ENCODE measurements around the gene ENGASE. TPM values are rescaled to one million over a fixed set of nuclear protein-coding genes. Genes with fewer than 3 reads are reported as not detected.
"Not testable (repeated sequence)": the region's sequence is repeated elsewhere in the genome, so short reads cannot be mapped to it uniquely, and the experiment has no call there.

ENGASE gene
- total and polyA plus RNA-seq, 2 donors from 2014 or later, result 14.3 to 49.3 TPM

- no peaks in the 10 kb centered on the region for H3K36me3 ChIP-seq (ENCODE audit: control insufficient read depth in 2 of 3, insufficient read depth in 3 of 3, low read length in 3 of 3)
- DNase-seq (no peak), FAIRE-seq (no peak)
- TF ChIP-seq CTCF (IDR thresholded peaks at IDR 0.05; ENCODE audit: borderline replicate concordance, extremely low read depth, insufficient read depth), result no peak
- intact Hi-C loops (cut with DNase I), result no loop called here
- no peak overlapping the region for H3K4me3 ChIP-seq (ENCODE audit: low read length in 3 of 3)
- no peak overlapping the region for H3K27ac ChIP-seq (ENCODE audit: low read depth in 2 of 2, low read length in 2 of 2)
- H3K9ac ChIP-seq (ENCODE audit: low read length in 3 of 3), result no peak overlapping the region
- H3K27me3 ChIP-seq (ENCODE audit: control insufficient read depth, insufficient read depth, low read length), result no peaks in the 10 kb centered on the region
- no peaks in the 10 kb centered on the region for H3K9me3 ChIP-seq (ENCODE audit: control insufficient read depth in 2 of 3, insufficient read depth in 1 of 3, low read length in 3 of 3)
- H3K4me1 ChIP-seq (ENCODE audit: control insufficient read depth in 2 of 3, insufficient read depth in 2 of 3, low read depth in 1 of 3, low read length in 3 of 3), result peaks cover 0 to 7% (median 0%) of the 10 kb centered on the region in 3 donors
Measured at GRCh38 chr17:79073016-79073705, 1.5 kb upstream of the ENGASE start.

GRCh38 chr17:79073706-79074088 is 927 bp upstream of the ENGASE start:
- no peak overlapping the region for H3K4me3 ChIP-seq (ENCODE audit: low read length in 3 of 3)
- no peak overlapping the region for H3K9ac ChIP-seq (ENCODE audit: low read length in 3 of 3)
- no peak overlapping the region for H3K27ac ChIP-seq (ENCODE audit: low read depth in 2 of 2, low read length in 2 of 2)
- no peak for DNase-seq
- intact Hi-C loops (cut with DNase I), result no loop called here
- no peaks in the 10 kb centered on the region for H3K9me3 ChIP-seq (ENCODE audit: control insufficient read depth in 2 of 3, insufficient read depth in 1 of 3, low read length in 3 of 3)
- TF ChIP-seq CTCF (IDR thresholded peaks at IDR 0.05; ENCODE audit: borderline replicate concordance, extremely low read depth, insufficient read depth), result no peak
- peaks cover 0 to 7% (median 0%) of the 10 kb centered on the region in 3 donors for H3K4me1 ChIP-seq (ENCODE audit: control insufficient read depth in 2 of 3, insufficient read depth in 2 of 3, low read depth in 1 of 3, low read length in 3 of 3)
- no peaks in the 10 kb centered on the region for H3K27me3 ChIP-seq (ENCODE audit: control insufficient read depth, insufficient read depth, low read length)
- H3K36me3 ChIP-seq (ENCODE audit: control insufficient read depth in 2 of 3, insufficient read depth in 3 of 3, low read length in 3 of 3), result peaks cover 0 to 1% (median 0%) of the 10 kb centered on the region in 3 donors
- no peak for FAIRE-seq

GRCh38 chr17:79074121-79074648 is 439 bp upstream of the ENGASE start:
- Histone ChIP-seq H3K27ac (ENCODE audit: low read depth in 2 of 2, low read length in 2 of 2) (peak overlapping the region in 1 of 2 donors; percentile 60), H3K9ac (ENCODE audit: low read length in 3 of 3) (peak overlapping the region in 2 of 3 donors; percentile 16 to 48), H3K4me3 (ENCODE audit: low read length in 3 of 3) (peak overlapping the region; percentile 42 to 45 (median 44))
- H3K27me3 ChIP-seq (ENCODE audit: control insufficient read depth, insufficient read depth, low read length); DNase-seq; H3K4me1 ChIP-seq (ENCODE audit: control insufficient read depth in 2 of 3, insufficient read depth in 2 of 3, low read depth in 1 of 3, low read length in 3 of 3); FAIRE-seq; H3K9me3 ChIP-seq (ENCODE audit: control insufficient read depth in 2 of 3, insufficient read depth in 1 of 3, low read length in 3 of 3); intact Hi-C loops (cut with DNase I); H3K36me3 ChIP-seq (ENCODE audit: control insufficient read depth in 2 of 3, insufficient read depth in 3 of 3, low read length in 3 of 3): not testable (repeated sequence)

- FAIRE-seq (no peak), DNase-seq (peak in 1 of 5 donors; percentile 22)
- Histone ChIP-seq H3K4me1 (ENCODE audit: control insufficient read depth in 2 of 3, insufficient read depth in 2 of 3, low read depth in 1 of 3, low read length in 3 of 3) (peaks cover 0 to 7% (median 0%) of the 10 kb centered on the region in 3 donors), H3K36me3 (ENCODE audit: control insufficient read depth in 2 of 3, insufficient read depth in 3 of 3, low read length in 3 of 3) (peaks cover 0 to 13% (median 7%) of the 10 kb centered on the region in 3 donors), H3K9ac (ENCODE audit: low read length in 3 of 3) (peak overlapping the region in 2 of 3 donors; percentile 20 to 65), H3K4me3 (ENCODE audit: low read length in 3 of 3) (peak overlapping the region; percentile 46 to 71 (median 57)), H3K27me3 (ENCODE audit: control insufficient read depth, insufficient read depth, low read length) (no peaks in the 10 kb centered on the region), H3K9me3 (ENCODE audit: control insufficient read depth in 2 of 3, insufficient read depth in 1 of 3, low read length in 3 of 3) (no peaks in the 10 kb centered on the region), H3K27ac (ENCODE audit: low read depth in 2 of 2, low read length in 2 of 2) (peak overlapping the region in 1 of 2 donors; percentile 26)
- no peak for TF ChIP-seq CTCF (IDR thresholded peaks at IDR 0.05; ENCODE audit: borderline replicate concordance, extremely low read depth, insufficient read depth)
- intact Hi-C loops (cut with DNase I), result no loop called here
Measured at GRCh38 chr17:79075446-79075750, 774 bp downstream of the ENGASE start.

Data from kidney (tissue), 14 donors.